Measurements from ENCODE around the gene TWSG1.

GRCh38 chr18:9323750-9324445, 10.7 kb upstream of the TWSG1 start:
- TF ChIP-seq CTCF (IDR thresholded peaks at IDR 0.05; ENCODE audit: poor library complexity, severe bottlenecking) (no peak), POLR2AphosphoS5 (IDR thresholded peaks at IDR 0.05) (no peak), EP300 (conservative IDR thresholded peaks at IDR 0.05; ENCODE audit: poor library complexity, severe bottlenecking) (no peak), EZH2 (IDR thresholded peaks at IDR 0.05; ENCODE audit: borderline replicate concordance, insufficient read depth, low read length, poor library complexity, severe bottlenecking) (no peak), TAF1 (IDR thresholded peaks at IDR 0.05; ENCODE audit: low read depth) (no peak), SMC3 (conservative IDR thresholded peaks at IDR 0.05; ENCODE audit: poor library complexity) (no peak), REST (IDR thresholded peaks at IDR 0.05; ENCODE audit: borderline replicate concordance) (no peak), RAD21 (conservative IDR thresholded peaks at IDR 0.05) (no peak)

Data from neural cell (in vitro differentiated cells).